Gastroesophageal sphincter (tissue), 3 donors: Measurements from ENCODE around the gene ERBB4.

Experiments
- CTCF ChIP-seq, 4 experiments: fragments of 200-600 bp in 2 of 4; fragments of 450-650 bp in 2 of 4; sonication (generic) in 1 of 4; IDR thresholded peaks; one replicate each; pipeline ENCODE4 v1.5.1; 2017 to 2019; ENCODE audit warnings: antibody characterized with exemption in 4 of 4, mild to moderate bottlenecking in 2 of 4, moderate library complexity in 2 of 4
- POLR2A ChIP-seq, 2 donors: fragments of 450-650 bp; IDR thresholded peaks; one replicate each; pipeline ENCODE4 v1.6.1; 2017; ENCODE audit warnings: antibody characterized with exemption in 2 of 2, mild to moderate bottlenecking in 2 of 2, moderate library complexity in 1 of 2
- POLR2AphosphoS5 ChIP-seq: sonication (generic); formaldehyde crosslinking; IDR thresholded peaks from one replicate; pipeline ENCODE4 v1.6.1; 2017; ENCODE audit warnings: antibody characterized with exemption

GRCh38 chr2:212327171-212327809, 211.3 kb downstream of the ERBB4 start:
- TF ChIP-seq CTCF (IDR thresholded peaks at IDR 0.05) = no peak
- no peak for TF ChIP-seq POLR2AphosphoS5
- no peak for TF ChIP-seq POLR2A (IDR thresholded peaks at IDR 0.05)
